ENCODE measurements around the gene TOMM70. TPM values are rescaled to one million over a fixed set of nuclear protein-coding genes. Genes with fewer than 3 reads are reported as not detected.
"Not testable (repeated sequence)": the region's sequence is repeated elsewhere in the genome, so short reads cannot be mapped to it uniquely, and the experiment has no call there.

TOMM70 gene
- polyA plus RNA-seq, 4 donors: 62.8 to 75.6 (median 67.7) TPM

GRCh38 chr3:100330651-100331050 is 70.2 kb downstream of the TOMM70 start:
- no peak for DNase-seq (ENCODE audit: low read depth in 4 of 4, low spot score in 2 of 4)

- no peak for DNase-seq (ENCODE audit: low read depth in 4 of 4, low spot score in 2 of 4)
These were observed 70.9 kb downstream of the TOMM70 start for GRCh38 chr3:100329800-100330489.

- not testable (repeated sequence) for DNase-seq (ENCODE audit: low read depth in 4 of 4, low spot score in 2 of 4)
These were observed 73.5 kb downstream of the TOMM70 start for GRCh38 chr3:100327377-100327776.

GRCh38 chr3:100325827-100326226 is 75.1 kb downstream of the TOMM70 start:
- no peak for DNase-seq (ENCODE audit: low read depth in 4 of 4, low spot score in 2 of 4)

DNA sequence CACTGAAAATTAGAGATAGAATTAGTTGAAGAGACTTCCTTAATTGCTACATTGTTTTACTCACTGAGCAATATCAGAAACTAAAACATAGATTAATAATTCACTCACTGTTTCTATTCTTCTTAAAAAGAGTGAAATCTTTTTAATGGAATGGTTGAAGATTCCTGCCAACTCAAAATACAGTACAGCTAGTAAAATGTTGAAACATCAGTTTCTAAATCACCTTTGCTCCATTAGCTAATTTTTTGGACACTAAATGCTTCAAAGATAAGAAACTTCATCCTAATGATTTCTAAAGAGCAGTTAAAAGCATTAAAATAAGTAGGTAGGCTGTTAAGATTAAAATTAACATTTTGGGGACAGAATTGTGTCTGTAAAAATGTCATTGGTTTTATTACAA is 76.8 kb downstream of the TOMM70 start:
- DNase-seq (ENCODE audit: low read depth in 4 of 4, low spot score in 2 of 4): no peak

DNA sequence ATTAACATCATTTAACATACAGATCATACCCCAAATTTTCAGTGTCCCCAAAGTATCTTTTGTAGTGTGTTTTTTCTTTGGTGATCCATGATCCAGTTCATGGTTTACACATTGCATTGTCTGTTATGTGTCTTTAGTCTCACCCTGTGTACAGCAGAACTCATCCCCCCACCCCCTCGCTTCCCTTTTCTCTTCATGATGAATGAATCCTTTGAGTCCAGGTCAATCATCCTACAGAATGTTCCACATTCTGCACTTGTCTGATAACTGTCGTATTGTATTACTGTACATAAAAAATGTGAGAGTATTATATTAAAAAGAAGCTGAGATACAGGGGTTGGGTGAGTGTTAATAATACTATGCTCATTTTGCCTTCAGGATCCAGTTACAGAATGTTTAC is 80.9 kb downstream of the TOMM70 start:
- DNase-seq (ENCODE audit: low read depth in 4 of 4, low spot score in 2 of 4): no peak

DNA sequence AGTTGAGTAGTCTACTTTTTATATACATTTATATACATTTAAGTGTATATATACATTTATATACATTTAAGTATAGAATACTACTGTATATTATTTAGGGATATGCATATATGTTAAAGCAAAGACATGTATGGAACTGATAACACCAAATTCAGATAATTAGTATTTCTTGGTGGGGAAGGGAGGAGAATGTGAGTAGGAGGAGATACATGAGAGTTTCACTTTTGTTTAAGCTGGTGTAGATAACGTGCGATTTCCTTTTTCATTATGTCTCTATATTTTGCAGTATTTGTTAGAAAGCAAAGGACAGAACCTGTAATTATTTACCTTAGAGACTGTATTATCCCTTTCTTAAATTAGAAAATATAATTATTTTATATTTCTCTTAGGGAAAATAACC is 83.0 kb downstream of the TOMM70 start:
- no peak for DNase-seq (ENCODE audit: low read depth in 4 of 4, low spot score in 2 of 4)

GRCh38 chr3:100316641-100317069 is 84.2 kb downstream of the TOMM70 start:
- DNase-seq (ENCODE audit: low read depth in 4 of 4, low spot score in 2 of 4): peak in 2 of 4 donors; percentile 19 to 20

Other genes starting within 250 kb of the TOMM70 start
- gene TBC1D23, start 140.1 kb downstream of the TOMM70 start, polyA plus RNA-seq (ENCODE audit: insufficient read length in 4 of 4): 10 to 100 TPM; 32.5 to 42.1 (median 36.9) TPM
- 100 to 1,000 TPM in 3 of 4 donors, 10 to 100 TPM in 1; 84.8 to 113 (median 111) TPM for gene NIT2, start 66.3 kb downstream of the TOMM70 start, polyA plus RNA-seq (ENCODE audit: insufficient read length in 4 of 4)
- 1 to 10 TPM; 7.0 to 9.9 (median 8.3) TPM for gene LNP1, start 450 bp upstream of the TOMM70 start, polyA plus RNA-seq (ENCODE audit: insufficient read length in 4 of 4)
- 10 to 100 TPM; 21.3 to 27.9 (median 24.9) TPM for gene TMEM45A, start 91.5 kb upstream of the TOMM70 start, polyA plus RNA-seq (ENCODE audit: insufficient read length in 4 of 4)
- under 1 TPM; 0.05 to 0.25 (median 0.07) TPM for gene ADGRG7, start 208.5 kb upstream of the TOMM70 start, polyA plus RNA-seq (ENCODE audit: insufficient read length in 4 of 4)